WTC11 (cell line): ENCODE results near the gene LRRFIP1. TPM values are rescaled to one million over a fixed set of nuclear protein-coding genes. Genes with fewer than 3 reads are reported as not detected.

Experiments
- ATAC-seq: fragments of 200-7000 bp; cut with Tn5 transposase; 2 replicates; pipeline ENCODE4 v1.10.0; 2021; ENCODE audit warnings: mild to moderate bottlenecking, moderate library complexity
- CTCF ChIA-PET: fragments of 300-600 bp; sonication (Branson Sonifier 250); formaldehyde crosslinking; loops from one replicate; lab custom pipeline; 2021; ENCODE audit warnings: antibody characterized with exemption; lab: Charles Lee
- POLR2A ChIA-PET: fragments of 350-600 bp; sonication (Branson Sonifier 250); formaldehyde crosslinking; loops from one replicate; lab custom pipeline; 2021; ENCODE audit warnings: antibody characterized with exemption; lab: Charles Lee
- DNase-seq: peaks from one replicate; pipeline ENCODE4 v3.0.0; 2021; ENCODE audit warnings: low spot score
- H3K27ac Mint-ChIP-seq: 2 replicates; pipeline ENCODE4 v1.8.0; 2021; ENCODE audit warnings: mixed read lengths
- H3K27me3 Mint-ChIP-seq: 2 replicates; pipeline ENCODE4 v1.8.0; 2021; ENCODE audit warnings: low read depth, mild to moderate bottlenecking, moderate library complexity, mixed read lengths
- H3K36me3 Mint-ChIP-seq: 2 replicates; pipeline ENCODE4 v1.8.0; 2021; ENCODE audit warnings: mixed read lengths
- H3K4me1 Mint-ChIP-seq: 2 replicates; pipeline ENCODE4 v1.8.0; 2022; ENCODE audit warnings: mixed read lengths
- H3K4me3 Mint-ChIP-seq: 2 replicates; pipeline ENCODE4 v1.8.0; 2021; ENCODE audit warnings: mild to moderate bottlenecking, moderate library complexity, mixed read lengths
- H3K9me3 Mint-ChIP-seq: 2 replicates; pipeline ENCODE4 v1.8.0; 2021; ENCODE audit warnings: mixed read lengths
- GTF2I ChIP-seq: fragments of 250-450 bp; sonication (Bioruptor Pico); conservative IDR thresholded peaks from 2 replicates; pipeline ENCODE4 v1.4.0; 2021; ENCODE audit warnings: mild to moderate bottlenecking
- MAX ChIP-seq: sonication (generic); formaldehyde crosslinking; IDR thresholded peaks from 2 replicates; pipeline ENCODE4 v1.8.0; 2022; ENCODE audit warnings: mild to moderate bottlenecking, missing genetic modification reagents
- PRRX2 ChIP-seq: fragments of 250-450 bp; sonication (Bioruptor Pico); IDR thresholded peaks from 2 replicates; pipeline ENCODE4 v1.8.0; 2021; ENCODE audit warnings: mild to moderate bottlenecking
- SOX15 ChIP-seq: fragments of 250-450 bp; sonication (Bioruptor Pico); IDR thresholded peaks from 2 replicates; pipeline ENCODE4 v1.9.0; 2021; ENCODE audit warnings: mild to moderate bottlenecking
- STAT6 ChIP-seq: sonication (generic); formaldehyde crosslinking; conservative IDR thresholded peaks from 2 replicates; pipeline ENCODE4 v1.8.1; 2023; ENCODE audit warnings: mild to moderate bottlenecking, low read depth, missing genetic modification reagents, moderate library complexity
- TCF7 ChIP-seq: sonication (generic); formaldehyde crosslinking; IDR thresholded peaks from 2 replicates; pipeline ENCODE4 v1.8.0; 2022; ENCODE audit warnings: mild to moderate bottlenecking, low read depth, missing genetic modification reagents, moderate library complexity
- ZNF121 ChIP-seq: sonication (generic); formaldehyde crosslinking; IDR thresholded peaks from 2 replicates; pipeline ENCODE4 v1.8.0; 2023; ENCODE audit warnings: missing genetic modification reagents
- total RNA-seq: library from RNA; stranded (reverse); gene quantifications from 3 replicates; pipeline ENCODE4 v1.2.3, GENCODE V29; 2021
- TF ChIP-seq, protein P1 (sequence below): sonication (generic); formaldehyde crosslinking; IDR thresholded peaks from 2 replicates; pipeline ENCODE4 v1.8.1; 2022; ENCODE audit warnings: mild to moderate bottlenecking, moderate library complexity, missing genetic modification reagents
- TF ChIP-seq, protein P2 (sequence below): sonication (generic); formaldehyde crosslinking; IDR thresholded peaks from 2 replicates; pipeline ENCODE4 v1.8.0; 2022; ENCODE audit warnings: missing genetic modification reagents

Gene LRRFIP1
- total RNA-seq, 1 experiment from 2014 or later: 88.4 TPM

DNA sequence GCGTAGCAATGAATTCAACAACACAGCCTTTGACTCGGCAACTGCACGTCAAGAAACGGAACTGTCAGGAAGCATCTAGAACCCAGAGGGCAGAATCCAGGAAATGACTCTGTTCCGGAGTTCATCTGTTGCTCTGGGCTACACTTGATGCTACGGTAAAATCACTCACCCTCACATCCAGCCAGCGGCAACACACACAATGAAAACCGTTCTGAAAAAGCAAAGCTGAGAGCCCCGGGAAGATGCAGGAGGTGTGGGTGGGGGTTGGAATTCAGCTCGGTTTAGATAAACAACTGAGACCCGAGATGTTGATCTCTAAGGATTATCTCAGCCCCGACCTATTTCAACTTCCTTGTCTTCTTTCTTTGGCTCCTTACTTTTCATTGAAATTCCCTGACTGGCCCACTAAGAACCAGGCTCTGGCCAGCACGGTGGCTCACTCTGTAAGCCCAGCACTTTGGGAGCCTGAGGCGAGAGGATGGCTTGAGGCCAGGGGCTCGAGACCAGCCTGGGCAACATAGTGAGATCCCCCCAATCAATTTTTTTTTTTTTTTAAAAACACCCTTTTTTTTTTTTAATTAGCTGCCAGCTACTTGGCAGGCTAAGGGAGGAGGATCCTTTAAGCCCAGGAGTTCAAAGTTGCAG, 23.5 kb upstream of the LRRFIP1 start:
- CTCF ChIA-PET: interaction anchor here (0.7 to 4.2 kb wide), 7 partner anchors 10 to 190 kb away, joined by 3 to 36 read pairs (median 5); no protein-coding TSS in a partner anchor

GRCh38 chr2:237604391-237604790, 23.0 kb upstream of the LRRFIP1 start:
- H3K27me3 Mint-ChIP-seq: peaks cover 15% of the 10 kb centered on the region
- H3K27ac Mint-ChIP-seq: no peak overlapping the region
- peaks cover 44% of the 10 kb centered on the region for H3K4me1 Mint-ChIP-seq
- ATAC-seq: no peak
- POLR2A ChIA-PET: interaction anchor here (0.9 kb wide), 1 partner anchor 14 kb away, joined by 4 read pairs; the partner anchor contains the start of gene RAB17
- peaks cover 43% of the 10 kb centered on the region for H3K36me3 Mint-ChIP-seq
- TF ChIP-seq TCF7 (CRISPR knock-in tag) (no peak), STAT6 (CRISPR knock-in tag) (no peak), SOX15 (no peak)
- TF ChIP-seq, protein P1, sequence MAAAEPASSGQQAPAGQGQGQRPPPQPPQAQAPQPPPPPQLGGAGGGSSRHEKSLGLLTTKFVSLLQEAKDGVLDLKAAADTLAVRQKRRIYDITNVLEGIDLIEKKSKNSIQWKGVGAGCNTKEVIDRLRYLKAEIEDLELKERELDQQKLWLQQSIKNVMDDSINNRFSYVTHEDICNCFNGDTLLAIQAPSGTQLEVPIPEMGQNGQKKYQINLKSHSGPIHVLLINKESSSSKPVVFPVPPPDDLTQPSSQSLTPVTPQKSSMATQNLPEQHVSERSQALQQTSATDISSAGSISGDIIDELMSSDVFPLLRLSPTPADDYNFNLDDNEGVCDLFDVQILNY (CRISPR knock-in tag): no peak
- TF ChIP-seq, protein P2, sequence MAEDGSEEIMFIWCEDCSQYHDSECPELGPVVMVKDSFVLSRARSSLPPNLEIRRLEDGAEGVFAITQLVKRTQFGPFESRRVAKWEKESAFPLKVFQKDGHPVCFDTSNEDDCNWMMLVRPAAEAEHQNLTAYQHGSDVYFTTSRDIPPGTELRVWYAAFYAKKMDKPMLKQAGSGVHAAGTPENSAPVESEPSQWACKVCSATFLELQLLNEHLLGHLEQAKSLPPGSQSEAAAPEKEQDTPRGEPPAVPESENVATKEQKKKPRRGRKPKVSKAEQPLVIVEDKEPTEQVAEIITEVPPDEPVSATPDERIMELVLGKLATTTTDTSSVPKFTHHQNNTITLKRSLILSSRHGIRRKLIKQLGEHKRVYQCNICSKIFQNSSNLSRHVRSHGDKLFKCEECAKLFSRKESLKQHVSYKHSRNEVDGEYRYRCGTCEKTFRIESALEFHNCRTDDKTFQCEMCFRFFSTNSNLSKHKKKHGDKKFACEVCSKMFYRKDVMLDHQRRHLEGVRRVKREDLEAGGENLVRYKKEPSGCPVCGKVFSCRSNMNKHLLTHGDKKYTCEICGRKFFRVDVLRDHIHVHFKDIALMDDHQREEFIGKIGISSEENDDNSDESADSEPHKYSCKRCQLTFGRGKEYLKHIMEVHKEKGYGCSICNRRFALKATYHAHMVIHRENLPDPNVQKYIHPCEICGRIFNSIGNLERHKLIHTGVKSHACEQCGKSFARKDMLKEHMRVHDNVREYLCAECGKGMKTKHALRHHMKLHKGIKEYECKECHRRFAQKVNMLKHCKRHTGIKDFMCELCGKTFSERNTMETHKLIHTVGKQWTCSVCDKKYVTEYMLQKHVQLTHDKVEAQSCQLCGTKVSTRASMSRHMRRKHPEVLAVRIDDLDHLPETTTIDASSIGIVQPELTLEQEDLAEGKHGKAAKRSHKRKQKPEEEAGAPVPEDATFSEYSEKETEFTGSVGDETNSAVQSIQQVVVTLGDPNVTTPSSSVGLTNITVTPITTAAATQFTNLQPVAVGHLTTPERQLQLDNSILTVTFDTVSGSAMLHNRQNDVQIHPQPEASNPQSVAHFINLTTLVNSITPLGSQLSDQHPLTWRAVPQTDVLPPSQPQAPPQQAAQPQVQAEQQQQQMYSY: no peak
- DNase-seq: no peak
- CTCF ChIA-PET: interaction anchor here (0.9 to 4.2 kb wide), 5 partner anchors 9 to 92 kb away, joined by 3 to 36 read pairs (median 5); no protein-coding TSS in a partner anchor
- no peak overlapping the region for H3K4me3 Mint-ChIP-seq
- peaks cover 41% of the 10 kb centered on the region for H3K9me3 Mint-ChIP-seq

More for the DNA sequence above, 23.5 kb upstream of the LRRFIP1 start:
- no peak for DNase-seq
- POLR2A ChIA-PET: interaction anchor here (0.6 to 1.7 kb wide), 3 partner anchors 13 to 31 kb away, joined by 3 to 4 read pairs (median 3); partner anchors contain the start of gene RAB17
- Mint-ChIP-seq H3K4me1 (peaks cover 50% of the 10 kb centered on the region), H3K9me3 (peaks cover 36% of the 10 kb centered on the region), H3K4me3 (no peak overlapping the region), H3K27me3 (peaks cover 12% of the 10 kb centered on the region), H3K36me3 (peaks cover 38% of the 10 kb centered on the region), H3K27ac (peak overlapping the region; percentile 64)
- TF ChIP-seq GTF2I (peak; percentile 72), ZNF121 (CRISPR knock-in tag) (peak; percentile 84), MAX (CRISPR knock-in tag) (no peak), PRRX2 (CRISPR knock-in tag) (no peak)
- TF ChIP-seq, protein P2: 0 out of 2 replicates have a peak, but pooled peaks have one; percentile 23
- ATAC-seq: peak; percentile 28
